ENCODE measurements around the gene OSER1.

The OSER1 gene

DNA sequence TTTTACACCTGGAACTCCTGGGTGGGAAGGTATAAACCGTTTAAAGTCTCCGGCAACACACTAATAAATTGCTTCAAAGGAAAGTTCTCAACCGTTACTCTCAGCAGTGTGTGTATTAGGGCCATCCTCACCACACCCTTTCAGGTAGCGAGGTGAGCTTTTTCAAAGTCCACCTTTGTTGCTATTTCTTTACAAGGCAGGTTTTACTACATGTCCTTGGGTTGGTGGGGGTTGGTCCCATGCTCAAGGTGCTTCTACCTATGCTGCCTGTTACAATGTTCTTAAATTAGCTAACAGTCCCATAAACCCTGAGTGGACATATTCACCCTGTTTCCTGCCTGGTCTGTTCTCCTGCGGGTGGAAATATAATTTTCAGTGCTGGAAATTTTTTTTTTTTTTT, 13.2 kb upstream of the OSER1 start:
- DNase-seq: no peak

DNA sequence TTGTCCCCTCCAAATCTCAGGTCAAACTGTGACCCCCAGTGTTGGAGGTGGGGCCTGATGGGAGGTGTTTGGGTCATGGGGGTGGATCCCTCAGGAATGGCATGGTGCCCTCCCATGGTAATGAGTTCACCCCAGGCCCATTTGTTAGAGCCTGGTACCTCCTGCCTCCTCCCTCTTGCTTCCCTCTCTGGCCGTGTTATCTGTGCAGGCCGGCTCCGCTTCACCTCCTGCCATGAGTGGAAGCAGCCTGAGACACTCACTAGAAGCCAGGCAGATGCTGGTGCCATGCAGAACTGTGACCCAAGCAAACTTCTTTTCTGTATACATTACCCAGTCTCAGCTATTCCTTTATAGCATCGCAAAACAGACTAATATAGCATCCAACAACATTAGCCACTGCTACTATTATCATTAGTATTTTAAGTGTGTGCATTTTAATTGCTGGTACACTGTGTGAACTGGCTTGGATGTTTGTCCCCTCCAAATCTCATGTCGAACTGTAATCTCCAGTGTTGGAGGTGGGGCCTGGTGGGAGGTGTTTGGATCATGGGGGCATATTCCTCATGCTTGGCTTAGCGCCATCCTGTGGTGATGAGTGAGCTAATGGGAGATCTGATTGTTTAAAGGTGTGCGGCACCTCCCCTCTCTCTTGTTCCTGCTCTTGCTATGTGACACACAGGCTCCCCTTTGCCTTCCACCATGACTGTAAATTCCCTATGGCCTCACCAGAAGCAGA, 12.2 kb upstream of the OSER1 start:
- no peak for DNase-seq

DNA sequence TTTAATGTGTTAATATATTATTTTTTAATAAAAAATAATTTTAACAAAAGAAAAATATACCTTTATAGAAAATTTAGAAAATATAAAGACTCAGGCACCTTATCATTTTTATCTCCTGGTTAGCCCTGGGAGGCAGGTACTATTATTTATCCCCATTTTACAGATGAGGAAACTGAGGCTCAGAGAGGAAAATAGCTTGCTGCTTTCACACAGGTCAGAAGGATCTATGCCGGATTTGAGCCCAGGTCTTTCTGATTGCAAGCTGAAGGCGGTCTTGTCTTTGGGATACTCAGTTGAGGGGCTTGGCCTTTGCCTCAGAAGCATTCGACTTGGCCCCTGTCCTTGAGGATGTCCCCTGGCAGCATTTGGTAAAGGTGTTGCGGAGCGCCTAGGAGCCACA, 11.5 kb upstream of the OSER1 start:
- no peak for DNase-seq

DNA sequence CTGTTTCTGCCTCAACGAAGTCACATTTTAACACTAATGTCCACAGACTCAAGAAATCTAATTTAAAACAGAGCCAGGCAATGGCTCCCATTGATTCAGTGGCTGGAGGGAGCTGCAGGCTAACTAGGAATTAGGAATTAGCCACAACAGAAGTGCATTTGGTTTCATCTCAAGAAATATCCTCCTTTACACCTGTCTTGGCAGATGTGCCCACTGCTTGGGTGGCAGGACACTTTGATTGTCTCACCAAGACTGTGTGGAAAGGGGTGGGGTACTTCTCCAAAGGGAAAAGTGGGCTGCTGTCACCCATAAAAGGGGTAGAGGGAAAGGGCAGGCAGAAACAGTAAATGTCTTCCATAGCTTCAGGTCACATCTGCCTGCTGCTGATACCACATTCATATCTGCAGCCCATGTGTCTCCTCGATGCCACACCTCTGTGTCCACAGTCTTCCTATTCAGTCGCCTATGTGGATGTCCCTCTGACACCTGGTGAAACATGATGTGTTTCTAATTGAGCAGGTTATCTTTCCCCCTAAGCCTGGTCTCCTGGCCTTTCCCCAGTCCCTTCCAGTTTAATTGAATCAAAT, 10.9 kb upstream of the OSER1 start:
- no peak for DNase-seq

DNA sequence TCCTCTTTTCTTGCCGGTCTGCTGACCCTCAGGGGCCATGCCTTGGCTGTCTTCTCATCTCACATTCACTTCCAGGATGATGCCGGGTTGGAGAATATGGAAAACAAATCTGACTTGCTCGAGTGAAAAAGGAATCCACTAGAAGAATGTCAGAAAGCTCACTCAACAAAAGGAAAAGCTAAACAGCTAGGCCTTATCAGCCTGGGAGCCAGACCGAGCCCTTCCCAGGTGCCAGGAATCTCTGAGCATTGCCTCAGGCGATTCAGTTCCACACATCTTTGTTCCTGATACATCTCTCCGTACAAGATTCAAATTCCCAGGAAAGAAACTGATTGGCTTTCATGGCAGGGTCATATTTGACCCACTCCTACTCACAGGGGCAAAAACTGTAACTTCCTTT, 9.2 kb upstream of the OSER1 start:
- no peak for DNase-seq

DNA sequence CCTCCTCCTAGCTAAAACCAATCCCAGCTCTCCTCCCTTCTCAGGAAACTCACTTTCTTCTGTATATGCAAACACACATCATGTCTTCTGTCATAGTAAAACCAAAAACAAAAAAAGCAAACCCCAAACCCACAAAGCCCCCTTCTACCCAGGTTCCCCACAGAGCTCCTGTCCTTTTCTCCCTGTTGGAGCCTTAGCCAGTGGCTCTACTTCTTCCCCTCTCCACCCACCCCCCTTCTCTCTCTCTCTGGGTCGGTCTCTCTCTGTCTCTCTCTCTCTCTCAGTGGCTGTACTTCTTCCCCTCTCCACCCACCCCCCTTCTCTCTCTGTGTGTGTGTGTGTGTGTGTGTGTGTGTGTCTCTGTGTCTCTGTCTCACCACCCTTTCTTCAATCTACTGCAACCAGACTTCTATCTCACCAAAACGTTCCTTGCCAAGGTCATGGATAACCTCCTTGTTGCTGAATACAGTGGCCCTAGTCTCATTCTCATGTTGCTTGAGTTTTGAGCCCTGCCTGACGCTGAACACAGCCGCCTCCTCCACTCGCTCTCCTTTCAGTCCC, 8.7 kb upstream of the OSER1 start:
- no peak for DNase-seq

DNA sequence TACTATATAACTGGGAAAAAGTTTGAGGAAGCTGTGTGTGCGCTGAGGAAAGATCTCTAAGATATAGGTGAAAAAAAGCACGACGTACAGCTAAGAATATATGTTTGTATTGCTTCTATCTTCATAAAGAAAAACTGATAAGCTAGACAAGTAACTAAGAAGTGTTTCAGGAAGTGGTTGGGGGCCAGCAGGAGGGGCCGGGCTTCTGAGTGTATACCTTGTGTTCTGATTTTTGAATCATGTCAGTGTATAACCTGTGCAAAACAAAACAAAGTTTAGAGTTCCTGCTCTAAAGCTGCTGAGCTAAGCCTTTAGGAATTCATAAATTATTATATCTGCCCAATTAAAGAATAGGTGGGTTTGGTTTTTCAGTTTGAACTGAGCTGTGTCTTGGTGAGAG, 7.9 kb upstream of the OSER1 start:
- DNase-seq: peak; percentile 55

DNA sequence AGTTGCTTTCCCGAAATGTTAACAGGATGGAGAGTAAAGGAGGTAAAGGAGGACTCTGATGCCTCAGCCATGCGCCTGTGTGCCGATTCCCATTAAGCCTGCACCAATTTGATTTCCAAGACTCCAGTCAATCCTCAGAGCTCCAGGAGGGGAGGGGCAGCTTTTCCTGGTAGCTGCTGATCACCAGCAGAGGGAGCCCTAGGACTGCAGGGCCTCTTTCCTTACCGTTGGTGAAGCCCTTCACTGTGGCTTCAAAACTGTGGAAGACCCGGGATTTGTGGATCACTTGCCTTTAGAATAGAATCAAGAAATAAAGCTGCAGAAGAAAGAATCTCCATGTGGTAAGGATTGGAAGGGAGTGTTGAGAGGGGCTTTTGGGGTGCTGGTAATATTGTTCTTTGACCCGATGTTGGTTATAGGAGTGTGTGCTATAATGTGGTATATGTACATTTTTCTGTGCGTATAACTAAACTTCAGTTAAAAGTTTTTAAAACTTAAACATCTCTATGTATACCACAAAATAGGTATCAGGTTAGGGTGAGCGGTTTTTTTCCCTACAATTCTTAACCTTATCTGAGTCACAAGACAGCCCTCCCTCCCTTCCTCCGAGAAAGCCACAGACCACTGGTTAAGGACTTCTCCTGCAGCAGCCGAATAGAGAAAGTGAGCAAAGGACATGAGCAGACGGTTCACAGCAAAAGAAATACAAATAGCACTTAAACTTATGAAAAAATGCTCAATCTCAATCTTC, 6.9 kb upstream of the OSER1 start:
- DNase-seq: peak; percentile 78

DNA sequence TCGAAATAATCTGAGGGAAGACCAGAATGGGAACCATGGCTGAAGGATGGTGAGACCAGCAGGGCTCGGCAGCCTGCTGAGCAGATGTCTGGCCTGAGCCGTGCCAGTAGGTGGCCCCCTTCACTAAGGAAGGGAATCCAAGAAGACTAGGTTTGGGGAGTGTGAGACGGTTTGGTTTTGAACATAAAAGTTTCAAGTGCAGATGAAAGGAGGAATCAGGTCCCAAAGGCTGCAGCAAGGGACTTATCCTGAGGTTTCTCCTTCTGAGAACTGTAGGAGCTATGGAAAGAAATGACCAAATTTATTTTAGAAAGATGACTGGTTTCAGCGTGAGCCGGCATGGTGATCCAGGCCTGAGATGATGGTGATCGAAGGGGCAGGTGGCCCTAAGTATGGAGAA, 4.6 kb upstream of the OSER1 start:
- DNase-seq: peak; percentile 78

DNA sequence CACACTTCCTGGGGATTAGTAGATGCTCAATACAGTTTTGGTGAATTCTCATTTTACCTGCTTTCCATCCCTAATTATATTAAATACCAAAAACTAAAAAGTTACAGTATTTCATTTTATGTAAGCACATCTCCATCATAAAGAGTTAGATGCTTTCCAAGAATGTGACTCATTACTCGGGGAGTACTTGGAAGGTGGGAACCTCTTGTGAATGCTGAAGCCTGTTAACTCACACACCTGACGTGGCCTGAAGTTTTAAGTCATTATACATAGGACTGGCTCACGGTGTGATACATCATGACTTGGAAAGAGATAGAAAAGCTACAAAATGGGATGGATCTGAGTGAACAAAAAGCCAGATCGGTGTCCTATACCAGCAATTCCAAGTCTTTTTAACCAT, 2.2 kb upstream of the OSER1 start:
- no peak for DNase-seq

DNA sequence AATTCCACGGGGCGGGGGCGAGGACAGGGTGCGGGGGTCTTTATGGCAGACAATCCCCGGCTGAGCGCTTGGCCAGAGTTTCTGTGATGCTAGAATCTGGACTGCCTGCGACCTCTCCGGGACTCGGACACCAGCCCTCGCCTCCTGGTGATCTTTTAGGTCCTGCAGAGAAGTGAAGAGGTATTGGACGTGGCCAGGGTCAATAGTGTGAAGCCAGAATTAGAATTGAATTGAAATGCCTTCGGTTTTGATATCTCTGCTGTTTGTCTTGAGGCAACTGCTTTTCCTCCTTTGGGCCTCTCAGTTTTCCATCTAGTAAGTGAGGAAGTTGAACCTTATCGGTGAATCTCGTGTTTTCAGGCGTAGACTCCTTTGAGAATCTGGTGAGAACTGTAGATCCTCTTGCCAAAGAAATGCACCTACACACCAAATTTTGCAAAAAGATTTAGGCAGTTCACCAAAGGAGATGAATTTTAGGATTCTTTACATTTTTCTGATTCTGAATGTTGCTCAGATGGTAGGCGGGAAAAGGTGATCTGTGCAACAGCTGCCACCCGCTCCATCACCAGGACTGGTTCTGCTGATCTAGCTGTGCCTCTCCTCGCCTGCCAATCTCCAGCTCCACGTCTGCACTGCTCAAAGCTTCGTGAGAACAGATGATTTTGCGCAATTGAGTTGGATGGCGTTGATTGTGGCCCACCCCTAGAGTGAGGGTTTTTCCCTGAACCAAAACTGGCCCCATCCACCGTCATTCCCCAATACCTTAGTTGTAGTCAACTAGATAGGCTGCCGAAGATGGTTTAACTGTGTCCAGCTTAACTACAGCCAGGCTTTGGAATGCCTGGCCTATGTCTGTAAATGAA, 837 bp upstream of the OSER1 start:
- DNase-seq: no peak

DNA sequence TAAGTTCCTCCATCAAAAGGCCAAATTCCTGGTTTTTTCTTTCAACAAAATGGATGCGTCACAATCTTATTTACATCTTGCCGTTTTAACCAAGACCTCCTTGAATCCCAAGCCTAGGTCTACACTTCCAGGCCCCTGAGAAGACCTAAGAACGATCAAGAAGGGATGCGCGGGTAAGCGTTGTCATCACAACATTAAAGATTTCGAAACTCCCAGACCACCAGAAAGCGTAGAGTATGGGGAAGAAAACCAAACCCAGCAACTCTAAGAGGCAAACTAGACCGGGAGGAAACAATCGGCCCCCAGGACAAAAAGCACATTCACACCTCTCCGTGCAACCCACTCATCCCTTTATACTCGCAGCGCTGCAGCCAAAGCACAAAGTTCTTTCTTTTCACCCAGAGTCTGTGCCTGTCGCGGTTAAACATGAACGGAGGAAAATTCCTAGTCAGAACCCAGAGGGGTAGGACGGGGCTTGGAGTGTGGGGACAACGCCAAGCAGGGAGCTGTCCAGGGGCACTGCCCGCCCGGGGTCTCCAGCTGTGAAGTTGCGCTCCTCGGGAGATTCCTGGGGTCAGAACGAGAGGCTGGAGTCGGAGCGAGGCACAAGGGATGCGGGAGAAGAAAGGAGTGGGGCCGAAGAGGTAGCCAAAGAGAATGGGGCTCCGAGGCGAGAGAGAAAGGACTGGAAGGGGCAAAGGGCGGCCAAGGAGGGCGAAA, 725 bp downstream of the OSER1 start:
- DNase-seq: peak; percentile 34

DNA sequence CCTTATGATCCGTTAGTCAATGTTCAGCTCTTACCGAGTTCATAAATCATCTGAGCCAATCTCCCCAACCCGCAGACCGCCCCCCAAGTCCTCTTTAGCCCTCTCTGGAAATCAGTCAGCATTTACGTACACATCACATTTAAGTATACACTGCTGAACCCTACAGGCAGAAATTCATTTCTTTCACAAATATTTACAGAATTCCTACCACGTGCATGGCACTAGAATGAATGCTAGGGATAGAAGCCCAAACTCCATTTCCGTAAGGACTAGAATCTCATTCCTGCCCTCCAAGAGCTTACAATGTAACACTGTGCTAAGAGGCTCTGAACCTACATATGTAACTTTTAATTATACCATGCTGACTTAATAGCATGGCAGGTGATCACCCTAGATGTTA, 1.8 kb downstream of the OSER1 start:
- no peak for DNase-seq

DNA sequence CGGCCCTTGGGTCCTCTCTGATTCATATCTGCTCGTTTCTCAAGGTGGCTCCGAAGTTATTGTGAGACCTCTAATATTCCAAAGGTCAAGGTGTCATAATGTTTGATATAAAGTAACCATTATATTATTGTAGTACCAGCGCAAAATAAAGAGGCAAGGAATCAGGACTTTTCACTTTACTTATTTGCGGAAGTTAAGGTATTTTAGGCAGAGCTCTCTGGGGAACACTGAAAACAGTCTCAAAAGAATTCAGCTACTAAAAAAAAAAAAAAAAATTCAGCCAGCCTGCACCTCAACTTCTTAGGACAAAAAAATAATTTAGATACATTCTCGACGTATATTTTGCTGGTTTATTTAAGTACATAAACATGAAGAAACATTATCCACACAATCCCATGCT, 2.4 kb downstream of the OSER1 start:
- DNase-seq: no peak

DNA sequence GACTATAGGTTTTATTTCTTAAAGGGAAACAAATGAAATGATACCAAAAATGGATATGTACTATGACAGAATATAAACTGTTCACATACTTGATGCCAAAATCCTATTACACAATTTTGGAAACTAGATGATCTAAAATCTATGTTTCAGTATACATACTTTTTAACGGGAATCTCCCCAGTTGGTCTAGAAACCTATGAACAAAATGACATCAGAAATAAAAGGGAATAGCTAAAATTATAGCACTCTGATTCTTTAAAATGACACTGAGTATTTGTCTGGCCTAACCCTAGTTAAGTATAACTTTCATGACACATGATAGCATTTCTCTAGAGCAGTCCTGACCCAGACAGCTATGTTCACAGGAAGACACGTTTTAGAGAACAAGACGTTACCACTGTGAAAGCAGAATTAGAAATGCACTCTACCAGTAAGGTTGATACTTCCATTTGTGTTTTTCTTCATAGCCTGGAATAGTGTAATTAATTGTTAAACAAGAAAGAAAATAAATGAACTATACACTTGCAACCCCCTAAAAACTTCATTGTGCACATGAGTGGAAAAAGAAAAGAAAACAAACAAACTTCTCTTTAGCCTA, 3.3 kb downstream of the OSER1 start:
- DNase-seq: no peak

DNA sequence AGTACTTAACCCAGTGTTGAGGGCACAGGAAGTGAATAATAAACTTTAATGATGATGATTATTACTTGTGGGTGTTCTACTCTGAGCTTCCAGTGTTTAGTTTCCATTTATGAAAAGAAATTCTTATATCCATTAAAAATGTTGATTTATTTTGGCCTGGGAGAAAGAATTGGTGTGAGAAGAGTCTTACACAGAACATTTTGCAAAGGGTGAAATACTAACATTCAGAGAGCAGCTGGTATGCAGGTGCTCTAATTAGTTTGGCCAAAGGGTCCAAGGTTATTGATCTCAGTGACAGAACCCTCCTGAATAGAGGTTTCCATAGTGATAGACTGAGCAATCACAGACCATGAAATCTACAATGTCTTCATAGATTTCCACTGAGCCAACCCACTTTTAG, 4.4 kb downstream of the OSER1 start:
- DNase-seq: no peak

DNA sequence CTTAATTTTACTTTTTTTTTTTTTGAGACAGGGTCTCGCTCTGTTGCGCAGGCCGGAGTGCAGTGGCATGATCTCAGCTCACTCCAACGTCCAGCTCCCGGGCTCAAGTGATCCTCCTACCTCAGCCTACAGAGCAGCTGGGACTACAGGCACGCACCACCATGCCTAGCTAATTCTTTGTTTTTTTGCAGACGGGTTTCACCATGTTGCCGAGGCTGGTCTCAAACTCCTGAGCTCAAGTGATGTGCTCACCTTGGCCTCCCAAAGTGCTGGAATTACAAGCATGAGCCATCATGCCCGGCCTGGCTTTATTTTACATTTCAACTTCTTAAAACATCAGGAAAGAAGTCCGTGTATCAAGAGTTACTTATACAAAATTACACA, 5.7 kb downstream of the OSER1 start:
- DNase-seq: no peak

DNA sequence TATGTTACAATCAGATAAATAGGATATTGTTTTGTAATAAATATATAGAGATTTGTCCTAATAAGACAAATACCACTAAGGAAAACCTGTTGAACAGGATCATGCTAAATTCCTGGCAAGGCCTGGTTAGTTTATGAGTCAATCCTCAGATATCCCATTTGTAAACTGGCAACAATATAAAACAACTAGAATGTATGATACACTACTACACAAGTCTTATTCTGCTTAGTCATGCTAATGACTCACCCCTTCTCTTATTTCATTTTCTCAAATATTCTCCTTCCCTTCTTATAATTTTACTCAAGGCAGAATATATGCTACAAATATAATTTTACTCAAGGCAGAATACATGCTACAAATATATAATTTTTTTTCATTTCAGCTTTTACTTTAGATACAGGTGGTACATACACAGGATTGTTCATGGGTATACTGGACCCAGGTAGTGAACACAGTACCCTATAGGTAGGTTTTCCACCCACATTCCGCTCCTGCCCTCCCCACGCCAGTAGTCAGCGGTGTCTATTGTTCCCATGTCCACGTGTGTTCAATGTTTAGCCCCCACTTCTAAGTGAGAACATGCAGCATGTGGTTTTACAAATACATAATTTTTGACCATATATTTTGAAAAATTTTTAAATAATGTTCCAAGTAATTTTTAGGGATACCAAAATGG, 6.3 kb downstream of the OSER1 start:
- no peak for DNase-seq

DNA sequence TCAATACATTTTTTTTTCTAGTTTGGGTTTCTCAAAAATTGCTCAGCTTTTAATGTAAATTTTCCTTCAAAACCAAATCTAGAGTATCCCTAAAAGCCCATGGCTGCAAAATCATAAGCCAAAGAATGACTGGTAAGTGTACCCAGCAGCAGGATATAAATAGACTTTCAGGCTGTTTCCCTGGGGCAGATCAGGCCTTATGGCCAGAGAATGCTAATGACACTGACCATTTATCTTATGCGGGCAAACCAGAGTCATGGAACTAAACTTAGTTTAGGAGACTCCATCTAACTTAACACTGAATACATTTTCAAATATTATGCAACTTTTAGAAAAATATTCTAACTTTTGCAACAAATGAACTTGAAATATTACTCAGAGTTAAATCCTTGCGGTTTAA, 7.4 kb downstream of the OSER1 start:
- DNase-seq: no peak

DNA sequence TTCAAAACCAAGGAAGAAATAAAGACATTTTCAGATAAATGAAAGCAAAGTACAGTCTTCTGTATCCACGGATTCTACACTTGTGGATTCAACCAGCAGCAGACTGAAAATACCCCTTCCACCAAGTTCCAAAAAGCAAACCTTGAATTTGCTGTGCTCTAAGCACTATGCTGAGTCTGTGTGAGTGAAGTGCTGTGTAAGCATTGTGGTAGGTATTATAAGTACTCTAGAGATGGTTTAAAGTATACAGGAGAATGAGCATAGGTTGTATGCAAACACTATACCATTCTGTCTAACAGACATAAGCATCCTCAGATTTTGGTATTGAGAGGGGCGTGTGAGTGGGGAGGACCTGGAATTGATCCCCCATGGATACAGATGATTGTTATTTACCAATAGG, 9.6 kb downstream of the OSER1 start:
- DNase-seq: no peak

DNA sequence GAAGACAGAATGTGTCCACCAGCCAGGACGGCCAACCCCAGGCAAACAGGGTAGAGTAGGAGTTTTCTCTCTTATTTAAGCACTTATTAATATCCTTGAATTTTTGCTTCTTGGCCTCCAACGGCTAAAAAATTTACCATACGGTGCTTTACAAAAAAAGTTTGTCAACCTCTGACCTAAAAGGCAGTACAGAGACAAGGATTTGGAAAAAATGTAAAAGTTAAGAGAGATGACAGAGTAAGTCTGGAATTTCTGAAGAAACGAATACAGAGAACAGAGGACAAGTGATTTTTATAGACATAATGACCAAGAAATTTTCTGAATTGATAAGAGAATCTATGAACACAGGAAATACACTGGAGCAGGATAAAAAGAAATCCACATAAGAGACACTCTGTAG, 10.2 kb downstream of the OSER1 start:
- no peak for DNase-seq

Data from stimulated activated CD8-positive, alpha-beta memory T cell treated with anti-CD3 and anti-CD28 coated beads, Interleukin-4, amount 100 ng/mL, for 48 hours (primary cell).